HG02678 (cell line): ENCODE results near the gene DR1.
"Not testable (repeated sequence)": the region's sequence is repeated elsewhere in the genome, so short reads cannot be mapped to it uniquely, and the experiment has no call there.

ENCODE experiments used
- ATAC-seq: cut with Tn5 transposase; IDR thresholded peaks from one replicate; pipeline ENCODE4 v1.9.1; 2021; ENCODE audit warnings: mild to moderate bottlenecking, moderate library complexity; ENCODE audit not compliant: unreplicated experiment

The DR1 gene

GRCh38 chr1:93374334-93375106 is 28.8 kb downstream of the DR1 start:
- ATAC-seq, result no peak

DNA sequence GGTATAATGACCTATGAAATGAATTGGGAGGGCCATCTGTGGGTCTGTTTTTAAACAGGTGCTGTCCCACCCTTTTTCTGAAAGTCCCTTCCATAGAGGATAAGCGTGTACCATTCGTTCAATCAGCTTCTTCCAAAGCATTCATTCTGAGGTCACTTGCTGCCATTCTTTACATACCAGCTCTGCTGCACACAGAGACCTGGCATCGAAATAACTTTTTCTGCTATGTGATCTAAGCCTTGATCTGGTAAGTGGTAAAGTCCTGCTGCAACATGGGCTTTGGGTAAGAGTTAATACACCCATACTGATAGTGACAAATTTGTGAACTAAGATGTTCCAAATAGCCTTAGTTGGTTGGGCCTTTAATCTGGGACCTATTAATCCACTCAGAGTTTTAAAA is 38.9 kb downstream of the DR1 start:
- ATAC-seq, result no peak

DNA sequence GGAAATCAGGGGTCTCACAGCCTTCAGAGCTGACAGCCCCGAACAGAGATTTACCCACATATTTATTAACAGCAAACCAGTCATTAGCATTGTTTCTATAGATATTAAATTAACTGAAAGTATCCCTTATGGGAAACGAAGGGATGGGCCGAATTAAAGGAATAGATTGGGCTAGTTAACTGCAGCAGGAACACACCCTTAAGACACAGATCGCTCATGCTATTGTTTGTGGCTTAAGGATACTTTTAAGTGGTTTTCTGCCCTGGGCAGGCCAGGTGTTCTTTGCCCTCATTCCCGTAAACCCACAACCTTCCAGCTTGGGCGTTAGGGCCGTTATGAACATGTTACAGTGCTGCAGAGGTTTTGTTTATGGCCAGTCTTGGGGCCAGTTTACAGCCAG is 40.6 kb downstream of the DR1 start:
- not testable (repeated sequence) for ATAC-seq

DNA sequence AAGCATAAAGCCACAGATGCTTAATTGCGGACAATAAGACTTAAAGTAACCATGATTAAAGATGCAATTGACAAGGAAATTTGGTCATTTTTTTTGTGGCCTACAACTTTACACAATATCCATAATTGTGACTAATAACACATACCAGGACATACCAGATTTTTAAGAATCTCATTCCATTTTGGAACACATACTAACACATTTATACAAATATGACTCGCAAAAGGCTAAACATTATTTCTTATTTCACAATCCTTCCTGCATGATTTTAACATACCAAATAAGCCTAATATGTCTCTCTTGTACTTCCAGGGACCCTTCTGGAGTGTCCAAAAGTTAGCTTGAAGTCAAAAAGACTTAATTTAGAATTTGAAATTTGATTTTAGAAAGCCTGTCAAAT is 48.8 kb downstream of the DR1 start:
- no peak for ATAC-seq

DNA sequence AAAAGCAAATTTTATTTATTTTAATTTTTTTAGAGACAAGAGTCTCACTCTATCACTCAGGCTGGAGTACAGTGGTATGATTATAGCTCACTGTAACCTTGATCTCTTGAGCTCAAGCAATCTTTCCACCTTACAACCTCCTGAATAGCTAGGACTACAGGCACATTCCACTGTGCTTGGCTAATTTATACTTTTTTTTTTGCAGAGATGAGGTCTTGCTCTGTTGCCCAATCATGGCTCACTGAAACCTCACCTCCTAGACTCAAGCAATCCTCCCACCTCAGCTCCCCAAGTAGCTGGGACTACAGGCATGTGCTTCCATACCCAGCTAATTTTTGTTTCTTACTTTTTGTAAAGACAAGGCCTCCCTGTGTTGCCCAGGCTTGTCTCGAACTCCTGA is 49.5 kb downstream of the DR1 start:
- no peak for ATAC-seq

- no peak for ATAC-seq
These were observed 54.1 kb downstream of the DR1 start for GRCh38 chr1:93399781-93400180.

- no peak for ATAC-seq
These were observed 62.5 kb downstream of the DR1 start for GRCh38 chr1:93408203-93408602.

- ATAC-seq, result no peak
These were observed 65.3 kb downstream of the DR1 start for GRCh38 chr1:93411000-93411399.

DNA sequence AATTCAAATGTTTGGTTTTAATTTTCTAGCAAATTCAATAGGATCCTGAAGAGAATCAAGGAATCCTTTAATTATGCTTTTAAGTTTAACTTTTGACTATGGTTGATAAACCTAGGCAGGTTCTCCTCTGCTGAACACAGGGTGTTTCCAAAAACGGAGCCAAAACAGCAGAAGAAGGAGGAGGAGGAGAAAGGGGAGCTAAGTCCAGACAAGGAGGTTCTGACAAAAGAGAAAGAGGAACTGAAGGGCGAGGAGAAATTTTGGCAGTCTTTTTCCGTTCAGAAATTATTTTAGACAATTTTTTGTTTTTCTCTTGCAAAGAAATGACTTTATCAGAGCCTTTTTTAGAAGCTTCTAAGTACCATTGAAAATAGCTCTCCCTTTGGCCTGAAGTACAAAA is 69.0 kb downstream of the DR1 start:
- ATAC-seq, result no peak

- no peak for ATAC-seq
These were observed 69.6 kb downstream of the DR1 start for GRCh38 chr1:93415296-93415695.

- ATAC-seq, result no peak
These were observed 70.5 kb downstream of the DR1 start for GRCh38 chr1:93416183-93416582.
